Measurements from ENCODE around the gene TSC22D3.

TSC22D3 gene

DNA sequence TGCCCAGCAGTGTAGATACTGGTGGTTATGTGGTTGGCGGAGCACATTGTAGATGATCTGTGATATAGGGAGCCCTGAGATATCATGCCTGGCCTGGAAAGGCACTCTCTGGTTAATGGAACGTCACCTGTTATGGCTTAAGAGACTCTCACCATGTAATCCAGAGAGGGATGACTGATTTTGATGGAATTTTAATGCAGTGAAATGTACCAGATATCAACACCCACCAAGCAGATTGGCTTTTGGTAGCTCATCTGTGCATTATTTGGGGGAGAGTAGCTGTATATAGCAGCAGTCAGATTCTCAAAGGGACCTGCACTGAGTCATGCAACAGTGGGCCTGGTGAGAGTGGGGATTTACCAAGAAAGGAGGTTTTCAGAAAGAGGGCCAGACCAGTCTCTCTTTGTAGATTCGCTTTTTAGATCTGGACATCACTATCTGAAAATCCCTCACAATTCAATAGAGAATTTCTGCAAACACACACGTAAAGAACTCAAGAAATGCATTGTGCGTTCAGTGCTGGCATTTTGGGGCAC lies 17.3 kb downstream of the TSC22D3 start:
- no peak for DNase-seq

DNA sequence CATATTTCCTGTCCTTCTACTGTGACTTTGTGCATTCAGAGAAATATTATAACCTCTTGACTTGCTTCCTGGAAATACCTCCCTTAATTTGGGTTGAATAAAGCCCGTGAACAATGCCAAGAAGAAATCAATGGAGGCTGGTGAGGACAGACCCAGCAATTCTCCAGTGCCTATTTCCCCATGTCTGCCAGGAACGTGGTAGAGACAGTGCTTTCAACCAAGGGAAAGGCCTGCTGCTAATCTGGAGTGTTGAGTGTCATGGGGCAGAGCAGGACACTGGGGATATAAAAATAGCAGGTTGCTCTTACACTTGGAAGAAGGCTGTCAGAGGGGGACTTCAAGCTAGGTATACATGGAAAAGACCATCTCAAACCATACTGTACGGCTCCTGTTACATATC lies 19.9 kb downstream of the TSC22D3 start:
- DNase-seq = no peak

DNA sequence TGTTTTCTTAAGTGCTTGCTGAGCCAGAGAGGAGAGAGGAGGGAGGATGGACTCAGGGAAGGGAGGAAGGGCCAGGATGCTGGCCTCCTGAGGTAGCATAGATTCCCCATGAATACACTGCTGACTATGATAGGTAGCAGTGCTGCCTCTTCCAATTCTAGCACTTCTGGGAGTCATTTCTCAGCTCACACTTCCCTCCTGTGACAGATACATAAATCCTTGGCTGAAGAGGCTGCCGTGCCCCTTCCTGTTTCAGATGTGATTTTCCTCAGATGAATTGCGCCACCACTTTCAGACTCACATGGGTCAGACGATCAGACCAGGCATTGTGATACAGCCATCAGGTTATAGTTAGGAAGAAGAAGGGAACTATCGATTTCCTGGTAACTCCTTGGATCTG lies 22.4 kb downstream of the TSC22D3 start:
- no peak for DNase-seq

DNA sequence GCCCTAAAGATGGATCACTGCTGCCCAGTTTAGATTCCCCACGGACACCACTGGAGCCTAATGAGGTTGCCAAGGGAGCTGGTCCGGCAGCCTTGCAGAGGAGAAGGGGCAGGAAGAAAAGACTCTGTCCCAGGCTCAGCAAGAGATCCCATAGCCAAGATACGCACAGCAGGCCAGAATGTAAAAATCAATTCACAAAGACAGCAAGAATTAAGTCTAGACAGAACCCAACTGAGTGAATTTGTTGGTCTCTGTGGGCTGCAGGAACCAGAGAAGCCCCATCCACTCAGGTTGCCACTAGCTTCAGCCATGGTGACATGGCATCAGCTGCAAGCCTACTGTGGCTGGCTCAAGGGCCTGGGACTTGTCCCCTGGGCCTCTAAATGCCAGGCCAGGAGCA lies 22.9 kb downstream of the TSC22D3 start:
- no peak for DNase-seq

DNA sequence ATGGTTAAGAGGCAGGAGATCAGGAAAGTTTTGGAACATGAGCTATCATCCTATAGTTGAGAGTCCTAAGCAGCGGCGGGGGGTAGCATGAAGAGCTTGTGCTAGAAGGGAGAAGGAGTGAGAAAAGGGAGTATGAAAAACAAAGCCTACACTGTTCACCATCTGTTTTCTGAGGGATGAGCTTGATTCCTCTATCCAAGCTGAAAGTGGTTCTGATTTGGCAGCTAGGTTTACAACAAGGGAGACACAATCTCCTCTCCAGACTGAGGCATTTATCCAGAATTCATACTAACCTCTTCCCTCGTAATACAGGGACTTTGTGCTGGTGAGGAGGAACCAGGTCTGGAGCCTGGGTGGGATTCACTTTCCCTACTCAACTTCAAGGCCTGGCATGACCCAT lies 23.5 kb downstream of the TSC22D3 start:
- DNase-seq = no peak

DNA sequence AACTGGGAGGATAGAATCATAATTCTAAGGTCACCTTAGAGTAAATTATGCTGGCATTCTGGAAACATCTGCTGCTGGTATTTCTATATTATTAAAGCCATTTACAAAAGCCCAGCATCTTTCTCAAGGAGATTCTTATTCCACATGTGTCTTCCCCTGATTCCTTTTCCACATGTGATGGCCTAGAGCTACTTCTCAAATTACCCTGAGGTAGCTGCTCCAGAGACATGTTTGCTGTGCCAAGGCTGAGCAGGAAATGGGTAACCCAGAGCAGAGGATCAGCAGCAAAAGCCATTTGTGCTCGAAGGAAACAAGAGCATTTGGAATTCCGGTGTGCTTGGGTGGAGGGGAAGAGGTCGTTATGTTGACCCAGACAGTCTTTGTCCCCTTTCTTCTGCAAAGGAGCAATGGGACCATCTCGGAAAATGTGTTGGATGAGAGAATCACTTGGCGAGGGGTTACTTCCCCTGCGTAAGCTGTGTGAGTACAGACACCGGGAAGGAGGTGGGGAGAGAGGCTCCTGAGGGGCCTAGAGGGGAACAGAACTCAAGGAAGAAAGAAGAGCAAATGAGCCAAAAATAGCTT lies 24.6 kb downstream of the TSC22D3 start:
- DNase-seq = no peak

DNA sequence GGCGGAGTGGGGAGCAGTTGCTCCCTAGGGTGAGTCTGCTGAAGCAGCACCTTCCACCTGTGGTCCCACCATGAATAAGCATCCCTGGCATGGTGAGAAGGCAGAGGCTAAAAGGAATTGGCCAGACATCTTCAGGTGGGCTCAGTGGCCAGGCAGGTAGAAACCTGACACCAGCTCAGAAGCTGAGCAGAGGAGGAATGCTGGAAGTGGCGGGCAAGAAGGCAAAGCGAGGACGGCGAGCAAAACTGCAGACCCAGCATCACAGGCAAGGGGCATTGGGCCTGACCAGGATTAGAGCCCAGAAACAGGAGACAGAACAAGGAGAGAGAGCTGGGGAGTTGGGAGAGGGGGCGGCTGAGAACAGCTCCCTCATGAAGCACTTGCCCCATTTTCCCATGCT lies 25.3 kb downstream of the TSC22D3 start:
- no peak for DNase-seq

DNA sequence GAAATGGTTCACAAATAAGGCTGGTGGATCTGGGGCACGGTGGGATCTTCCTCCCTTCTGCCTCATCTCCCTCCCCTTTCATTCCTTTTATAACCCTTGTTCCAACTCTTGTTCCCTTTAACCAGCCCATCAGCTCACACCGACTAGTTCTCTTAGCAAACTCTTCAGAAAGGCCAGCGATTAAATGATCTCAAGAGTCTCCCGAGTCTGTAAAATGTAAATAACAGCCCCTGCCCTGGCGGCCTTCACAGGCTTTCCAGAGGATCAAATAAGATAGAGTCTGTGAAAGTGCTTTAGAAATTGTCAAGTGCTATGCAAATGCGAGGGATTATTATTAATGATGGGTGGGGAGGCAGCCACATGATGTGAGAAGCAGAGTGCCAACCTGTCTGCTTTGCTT lies 27.1 kb downstream of the TSC22D3 start:
- DNase-seq = no peak

DNA sequence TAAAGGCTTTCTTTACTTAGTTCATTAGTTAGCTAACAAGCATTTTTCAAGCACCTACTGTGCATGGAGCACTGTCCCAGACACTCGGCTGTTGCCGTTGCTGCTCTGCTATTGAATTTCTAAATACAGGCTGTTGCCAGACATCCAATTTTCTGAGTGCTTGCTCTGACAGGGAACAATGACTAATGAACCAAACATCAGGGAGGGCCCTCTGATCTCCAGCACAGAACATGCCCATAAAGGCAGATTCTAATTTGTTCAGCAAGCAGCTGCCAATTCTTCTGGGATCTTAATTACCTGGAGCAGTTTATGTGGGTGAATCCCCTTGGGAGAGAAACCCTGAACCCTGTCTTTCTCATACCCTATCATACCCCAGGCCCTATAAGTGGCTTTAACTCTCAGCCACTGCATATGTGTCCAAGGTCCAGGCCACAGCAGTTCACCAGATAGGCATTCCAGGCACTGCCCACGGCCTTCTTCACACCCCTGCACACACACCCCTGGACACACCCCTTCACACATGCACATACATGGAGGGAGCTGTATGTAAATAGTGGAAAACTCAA lies 27.9 kb downstream of the TSC22D3 start:
- DNase-seq = no peak

DNA sequence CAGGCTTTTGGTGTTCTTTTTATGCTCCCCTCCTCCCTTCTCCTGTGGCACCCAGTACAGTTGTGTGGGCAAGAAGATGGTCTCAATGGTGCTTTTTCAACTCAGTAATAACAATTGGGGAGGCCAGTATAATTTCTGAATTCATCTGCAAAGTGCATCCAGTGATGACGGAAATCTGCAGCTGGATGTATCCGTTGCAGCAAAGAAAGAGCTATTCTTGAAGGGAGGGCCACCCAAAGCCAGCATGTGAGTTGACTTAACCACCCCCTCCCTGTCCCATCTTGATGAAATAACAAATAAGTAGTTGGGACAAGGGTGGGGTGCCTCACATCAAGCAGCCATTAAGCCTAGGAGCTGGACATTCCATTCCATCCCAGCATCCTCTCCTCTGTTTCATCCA lies 30.7 kb downstream of the TSC22D3 start:
- no peak for DNase-seq

DNA sequence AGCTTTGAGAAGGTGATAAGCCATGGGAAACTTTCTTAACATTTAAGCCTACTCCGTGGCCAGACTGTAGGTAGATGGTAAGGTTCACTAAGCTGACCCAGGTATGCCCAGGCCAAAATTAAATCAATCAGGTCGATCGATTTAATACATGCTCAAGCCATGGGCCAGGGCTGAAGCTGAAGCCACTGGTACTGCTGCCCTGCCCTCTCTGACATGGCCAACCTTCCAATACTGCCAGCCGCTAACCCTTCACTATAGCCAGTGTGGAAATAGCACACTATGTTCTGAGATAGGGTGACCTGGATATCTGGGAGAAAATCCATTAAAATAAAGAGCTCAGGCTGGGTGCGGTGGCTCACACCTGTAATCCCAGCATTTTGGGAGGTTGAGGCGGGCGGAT lies 31.6 kb downstream of the TSC22D3 start:
- no peak for DNase-seq

DNA sequence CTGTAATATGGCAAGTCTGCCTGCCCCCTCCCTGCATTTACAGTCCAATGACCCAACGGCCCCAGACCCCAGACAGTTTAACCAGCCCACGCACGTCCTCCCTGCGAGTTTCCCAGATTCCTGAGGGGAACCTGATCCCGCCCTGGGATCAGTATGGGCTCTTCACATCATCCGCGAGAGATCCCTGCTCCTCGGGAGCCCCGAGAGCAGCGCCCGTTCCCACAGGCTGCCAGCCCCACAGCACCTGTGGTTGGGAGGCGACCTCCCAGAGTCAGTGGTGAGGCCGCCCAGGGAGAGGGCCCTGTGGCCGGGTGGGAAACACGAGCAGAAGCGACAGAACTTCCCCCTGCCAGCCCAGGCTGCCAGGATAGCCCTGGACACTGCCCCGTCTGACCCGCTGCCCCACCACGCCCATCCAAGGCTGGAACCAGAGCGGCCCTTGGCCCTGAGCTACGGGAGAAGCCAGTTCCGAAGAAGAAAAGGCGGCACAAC lies 32.8 kb downstream of the TSC22D3 start:
- no peak for DNase-seq

DNA sequence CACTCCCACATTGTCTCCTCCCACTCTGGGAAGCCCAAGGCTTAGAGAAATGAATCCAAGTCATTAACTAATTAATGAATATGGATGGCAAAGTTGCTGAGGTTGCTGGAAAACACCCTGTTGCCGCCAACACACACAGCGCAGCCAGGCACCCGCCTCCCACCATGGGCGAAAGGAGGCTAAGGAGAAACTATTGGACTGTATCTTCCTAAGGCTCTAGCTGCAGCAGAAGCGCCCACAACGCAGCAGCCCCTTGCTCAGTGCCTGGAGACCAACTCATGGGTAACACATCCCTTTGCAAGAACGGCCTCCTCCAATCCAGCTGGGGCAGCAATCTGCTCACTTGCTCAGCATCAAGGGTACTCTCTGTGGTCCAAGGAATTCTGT lies 34.2 kb downstream of the TSC22D3 start:
- peak; percentile 5 for DNase-seq

DNA sequence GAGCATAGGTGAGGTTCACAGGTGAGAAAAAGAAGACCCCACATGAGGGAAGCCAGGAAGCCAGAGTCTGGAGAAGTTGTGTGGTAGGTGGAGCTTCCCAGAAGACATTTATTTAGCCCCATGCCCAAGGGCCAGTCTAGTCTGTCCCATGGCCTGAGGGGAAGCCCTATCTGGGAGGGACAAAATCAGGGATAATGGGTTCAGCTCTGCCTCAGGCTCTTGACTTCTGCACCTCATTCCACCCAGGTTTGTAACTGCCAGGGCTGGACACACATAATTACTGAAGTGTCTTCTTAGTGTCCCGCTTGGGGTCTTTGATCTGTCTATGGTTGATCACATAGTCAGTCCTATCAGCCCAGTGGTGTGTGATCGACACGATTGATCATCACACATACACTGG lies 36.0 kb downstream of the TSC22D3 start:
- no peak for DNase-seq

DNA sequence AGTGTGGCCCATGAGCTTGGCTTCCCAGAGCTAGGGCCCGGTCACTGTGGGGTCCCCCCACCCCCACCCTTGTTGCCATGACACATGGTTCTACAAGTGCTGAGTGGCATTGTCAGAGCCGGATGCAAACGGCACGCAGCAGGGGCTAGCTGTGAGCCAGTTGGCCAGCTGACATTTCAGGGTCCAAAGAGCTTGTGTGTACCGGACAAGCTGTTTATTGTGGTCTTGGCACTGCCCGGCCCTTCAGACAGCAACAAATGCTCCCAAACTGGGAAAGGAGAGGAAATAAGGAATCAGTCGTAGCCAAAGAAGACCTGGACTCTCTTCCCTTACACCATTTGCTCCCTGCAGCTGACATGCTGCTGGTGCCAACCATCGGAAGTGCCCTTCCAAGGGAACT lies 36.8 kb downstream of the TSC22D3 start:
- DNase-seq = no peak

DNA sequence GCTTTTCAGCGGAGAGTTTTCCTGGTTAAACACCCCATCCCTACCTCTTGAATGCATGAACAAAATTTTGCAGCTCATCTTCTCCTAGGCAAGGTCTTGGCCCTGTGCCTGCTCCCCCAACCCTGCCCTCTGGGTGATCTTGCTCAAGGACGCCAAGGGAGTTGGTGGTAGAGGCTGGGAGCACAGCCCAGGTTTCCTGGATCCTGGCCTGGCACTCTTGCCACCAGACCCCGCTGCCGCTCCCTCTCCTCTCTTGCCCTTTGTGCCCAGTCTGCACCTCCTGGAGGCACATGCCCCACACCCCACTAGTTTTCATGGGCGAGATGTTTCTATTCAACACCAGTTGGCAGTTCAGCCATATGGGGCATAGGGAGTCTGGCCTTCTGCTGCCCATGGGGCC lies 37.3 kb downstream of the TSC22D3 start:
- no peak for DNase-seq

DNA sequence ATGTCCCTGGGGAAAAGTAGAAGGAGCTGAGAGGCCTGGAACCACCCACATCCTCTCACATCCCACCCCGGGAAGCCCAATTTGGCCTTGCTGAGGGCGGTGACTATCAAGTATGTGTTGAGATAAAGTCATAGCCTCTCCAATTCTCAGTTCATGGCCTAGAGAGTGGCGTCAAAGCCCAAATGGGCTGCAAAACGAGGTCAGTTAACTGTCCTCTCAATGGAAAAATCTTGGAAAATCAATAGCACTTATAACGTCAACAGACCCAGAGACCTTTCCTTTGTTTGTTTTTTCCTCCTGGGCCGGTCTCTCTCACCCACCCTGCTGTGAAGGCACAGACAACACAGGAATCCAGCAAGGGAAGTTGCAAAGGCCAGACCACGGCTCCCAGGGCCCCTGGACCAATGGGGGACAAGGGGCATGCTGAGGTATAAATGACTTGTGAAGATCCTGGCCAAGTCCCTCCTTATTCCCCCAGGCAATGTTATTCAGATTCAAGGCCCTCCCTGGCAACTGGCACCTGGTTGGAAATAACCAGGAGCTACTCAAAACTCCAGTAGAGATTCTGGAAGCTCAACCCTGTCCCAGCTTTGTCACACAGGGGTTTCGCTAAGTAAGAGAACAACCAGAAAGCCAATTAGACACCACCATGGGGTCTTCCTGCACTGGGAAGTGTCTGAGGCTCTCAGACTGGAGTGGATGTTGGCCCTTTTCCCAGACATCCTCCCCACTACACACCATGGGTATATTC lies 38.6 kb downstream of the TSC22D3 start:
- no peak for DNase-seq

DNA sequence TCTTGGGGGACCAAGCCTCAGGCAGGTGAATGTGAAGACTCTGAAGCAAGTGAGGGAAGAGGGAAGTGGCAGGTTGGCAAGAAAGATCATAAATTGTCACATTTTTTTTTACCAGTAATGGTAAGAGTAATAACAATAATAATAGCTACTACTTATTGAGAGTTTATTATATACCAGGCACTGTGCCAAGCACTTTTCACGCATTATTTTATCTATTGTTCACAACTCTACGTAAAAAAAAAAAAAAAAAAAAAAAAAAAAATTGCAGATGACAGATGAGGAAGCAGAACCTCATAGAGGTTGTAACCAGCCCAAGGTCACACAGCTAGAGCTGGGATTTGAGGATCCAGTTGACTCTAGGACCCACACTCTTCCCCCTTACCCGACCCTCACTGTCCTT lies 40.9 kb downstream of the TSC22D3 start:
- no peak for DNase-seq

DNA sequence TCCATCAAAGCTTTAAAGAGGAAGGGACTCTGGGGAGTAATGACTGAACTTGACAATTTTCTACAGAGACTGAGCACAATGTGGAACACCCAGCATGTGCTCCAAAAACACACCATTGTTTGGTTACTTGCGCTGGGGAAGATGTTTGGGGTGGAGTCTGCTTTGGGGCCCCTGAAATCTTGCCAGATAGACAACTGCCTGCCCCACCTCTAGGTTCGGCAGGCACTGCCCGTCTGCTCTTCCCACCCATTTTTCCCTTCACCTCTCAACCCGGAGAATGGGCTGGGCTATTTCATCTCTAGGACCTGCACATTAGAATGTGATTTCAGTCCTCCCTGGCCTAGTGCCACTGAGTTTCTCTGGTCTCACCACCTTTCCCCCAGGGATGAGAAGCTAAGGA lies 41.9 kb downstream of the TSC22D3 start:
- DNase-seq = no peak

DNA sequence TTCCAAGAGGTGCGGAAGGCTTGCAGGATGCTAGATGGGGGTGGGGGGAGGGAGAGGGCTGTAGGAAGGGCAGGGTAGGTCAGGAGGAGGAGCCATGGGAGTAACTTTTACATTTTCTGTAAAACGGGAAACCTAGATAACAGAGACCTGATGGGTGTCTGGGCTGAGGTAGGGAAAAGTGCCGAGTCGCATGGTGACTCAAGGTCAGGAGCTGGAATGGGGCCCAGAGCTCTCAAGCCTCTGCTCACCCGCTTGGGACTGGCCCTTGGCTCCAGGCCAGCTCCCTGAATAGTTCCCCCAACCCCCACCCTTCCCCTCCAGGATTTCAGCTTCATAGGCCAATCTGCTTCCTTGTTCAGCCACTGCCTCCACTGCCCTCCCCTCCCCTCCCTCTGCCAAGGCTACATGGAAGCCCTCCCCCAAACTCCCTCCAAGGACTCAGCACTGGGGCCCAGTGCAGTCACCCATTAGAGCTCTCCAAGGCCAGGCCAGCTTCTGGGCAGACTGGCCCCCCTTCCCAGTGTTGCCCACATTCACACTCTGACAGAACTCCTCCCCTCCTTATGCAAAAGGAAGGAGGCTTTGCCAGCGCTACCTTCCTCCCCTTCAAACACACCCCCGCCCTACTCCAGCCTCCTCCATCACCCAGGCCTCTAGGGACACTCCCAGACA lies 43.6 kb downstream of the TSC22D3 start:
- DNase-seq = no peak

DNA sequence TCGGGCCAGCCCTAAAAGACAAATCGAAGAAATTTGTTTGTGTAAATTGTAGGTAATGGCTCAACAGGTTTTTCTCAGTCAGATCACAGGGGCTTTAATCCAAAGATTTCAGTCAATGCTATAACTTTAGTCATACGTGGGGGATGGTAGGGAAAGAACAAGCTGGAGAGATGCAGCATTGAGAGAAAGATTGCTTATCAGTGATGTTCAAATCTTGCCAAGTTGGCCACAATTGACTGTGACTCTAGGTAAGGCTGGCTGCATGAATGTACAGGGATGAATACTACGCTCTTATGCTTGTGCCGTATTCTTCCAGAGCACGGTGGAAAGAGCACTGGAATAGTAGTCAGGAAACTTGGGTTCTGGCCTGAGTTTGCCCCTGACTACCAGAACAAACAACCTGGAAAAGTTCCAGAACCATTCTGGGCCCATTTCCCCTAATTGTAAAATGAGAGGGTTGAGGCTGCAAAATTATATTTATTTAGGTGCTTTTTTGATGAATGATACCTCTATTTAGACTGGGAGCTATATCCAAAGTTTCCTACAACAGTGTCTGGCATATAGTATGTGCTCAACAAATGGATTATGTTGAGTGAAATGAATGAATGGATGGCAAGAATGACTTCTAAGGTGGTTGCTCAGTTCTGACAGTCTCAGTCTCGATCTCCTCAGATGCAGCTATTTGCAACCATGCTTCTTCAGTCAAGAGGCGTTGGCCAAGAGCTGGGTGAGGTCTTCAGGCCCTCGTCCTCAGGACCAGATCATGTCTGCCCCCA lies 44.4 kb downstream of the TSC22D3 start:
- no peak for DNase-seq

DNA sequence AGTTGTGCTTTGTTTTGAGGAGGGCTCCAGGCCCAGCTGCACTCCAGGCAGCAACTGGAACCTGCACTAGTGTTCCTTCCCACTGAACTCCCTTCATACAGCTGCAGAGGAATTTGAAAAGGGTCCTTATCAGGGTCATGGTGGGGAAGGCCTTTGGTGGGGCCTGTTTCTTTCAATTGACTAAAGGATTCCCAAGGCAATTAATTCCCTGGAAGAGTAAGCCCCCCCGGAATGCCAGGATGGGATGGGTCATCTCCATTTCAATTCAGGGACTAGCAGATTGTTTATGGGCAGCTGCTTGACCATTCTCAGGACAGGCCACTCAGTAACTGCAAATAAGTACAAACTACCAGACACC lies 45.3 kb downstream of the TSC22D3 start:
- no peak for DNase-seq
